DOHH2 (cell line): ENCODE results near the gene PNMA1.
A peak's percentile ranks its signal among the peaks of the same experiment; 100 is the strongest.

ENCODE experiments used
- H3F3A ChIP-seq: fragments of 200-600 bp; sonication (generic), shearing (Covaris generic); 2 replicates; pipeline ENCODE4 v1.6.0; 2016; ENCODE audit warnings: antibody characterized with exemption, mild to moderate bottlenecking; ENCODE audit not compliant: control insufficient read depth, insufficient read depth
- H3K27ac ChIP-seq: fragments of 200-600 bp; sonication (generic); 2 replicates; pipeline ENCODE4 v1.5.1; 2014; ENCODE audit warnings: low read depth, mild to moderate bottlenecking, low read length, moderate library complexity
- H3K27me3 ChIP-seq: fragments of 200-600 bp; sonication (generic); 2 replicates; pipeline ENCODE4 v1.6.1; 2014; ENCODE audit warnings: mild to moderate bottlenecking, low read length, mixed read lengths; ENCODE audit not compliant: control insufficient read depth
- H3K36me3 ChIP-seq: fragments of 200-600 bp; sonication (generic); 2 replicates; pipeline ENCODE4 v1.6.1; 2014; ENCODE audit warnings: mild to moderate bottlenecking, low read length, moderate library complexity, mixed read lengths; ENCODE audit not compliant: control insufficient read depth
- H3K4me1 ChIP-seq: fragments of 200-600 bp; sonication (generic); 2 replicates; pipeline ENCODE4 v1.6.1; 2014; ENCODE audit warnings: mild to moderate bottlenecking, low read length, mixed read lengths; ENCODE audit not compliant: control insufficient read depth
- H3K4me2 ChIP-seq: fragments of 200-600 bp; sonication (generic); 2 replicates; pipeline ENCODE4 v1.6.0; 2014; ENCODE audit warnings: mild to moderate bottlenecking, low read length, moderate library complexity
- H3K4me3 ChIP-seq: fragments of 200-600 bp; sonication (generic); 2 replicates; pipeline ENCODE4 v1.5.1; 2014; ENCODE audit warnings: mild to moderate bottlenecking, low read length, mixed read lengths
- H3K79me2 ChIP-seq: fragments of 200-600 bp; sonication (generic); 2 replicates; pipeline ENCODE4 v1.6.1; 2014; ENCODE audit warnings: mild to moderate bottlenecking, low read length, mixed read lengths; ENCODE audit not compliant: control insufficient read depth
- H3K9me2 ChIP-seq: fragments of 200-600 bp; sonication (generic); replicated peaks from 2 replicates; pipeline ENCODE4 v1.6.1; 2014; ENCODE audit warnings: mild to moderate bottlenecking, low read length, mixed read lengths; ENCODE audit not compliant: control insufficient read depth
- H3K9me3 ChIP-seq: fragments of 200-600 bp; sonication (generic); 2 replicates; pipeline ENCODE4 v1.6.1; 2014; ENCODE audit warnings: antibody characterized with exemption, low read length, mixed read lengths; ENCODE audit not compliant: control insufficient read depth, insufficient read depth
- H4K20me1 ChIP-seq: fragments of 200-600 bp; sonication (generic); 2 replicates; pipeline ENCODE4 v1.6.0; 2014; ENCODE audit warnings: low read depth, mild to moderate bottlenecking, antibody characterized with exemption, low read length, moderate library complexity; ENCODE audit not compliant: control insufficient read depth, insufficient read depth
- EZH2phosphoT487 ChIP-seq: fragments of 200-600 bp; sonication (generic); IDR thresholded peaks from 2 replicates; pipeline ENCODE4 v1.6.1; 2017; ENCODE audit warnings: borderline replicate concordance, mild to moderate bottlenecking, antibody characterized with exemption, low read length, moderate library complexity, mixed read lengths
- TF ChIP-seq, protein P1 (sequence below): fragments of 200-600 bp; sonication (generic); IDR thresholded peaks from one replicate; pipeline ENCODE4 v1.5.1; 2014; ENCODE audit warnings: antibody characterized with exemption, mild to moderate bottlenecking, low read depth, low read length; ENCODE audit not compliant: poor library complexity, severe bottlenecking

Gene PNMA1

DNA sequence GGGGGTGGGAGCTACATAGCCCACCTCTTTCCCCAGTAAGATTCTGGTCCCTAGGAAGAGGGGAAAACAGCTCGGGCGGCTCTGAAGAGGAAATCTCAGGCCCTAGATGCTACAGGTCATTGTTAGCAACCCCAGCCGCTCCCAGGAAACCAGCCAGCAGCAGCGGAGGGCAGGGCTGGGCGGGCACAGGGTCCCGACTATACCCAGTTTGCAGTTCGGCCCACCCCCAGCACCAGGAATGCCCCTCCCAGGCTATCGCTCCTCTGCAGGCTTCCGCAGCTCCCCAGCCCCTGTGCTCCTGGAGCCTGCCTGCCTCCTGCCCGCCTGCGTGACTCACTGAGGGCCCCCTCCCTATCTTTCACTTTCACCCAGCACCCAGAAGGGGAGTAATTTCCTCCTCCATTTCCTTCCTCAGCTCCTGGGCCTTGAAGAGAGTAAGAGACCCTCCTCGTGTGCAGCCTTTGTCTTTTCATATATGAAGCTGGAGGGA is 27.2 kb upstream of the PNMA1 start:
- peaks cover 41% of the 10 kb centered on the region for H3F3A ChIP-seq
- H4K20me1 ChIP-seq, result peaks cover 50% of the 10 kb centered on the region
- TF ChIP-seq, protein P1, sequence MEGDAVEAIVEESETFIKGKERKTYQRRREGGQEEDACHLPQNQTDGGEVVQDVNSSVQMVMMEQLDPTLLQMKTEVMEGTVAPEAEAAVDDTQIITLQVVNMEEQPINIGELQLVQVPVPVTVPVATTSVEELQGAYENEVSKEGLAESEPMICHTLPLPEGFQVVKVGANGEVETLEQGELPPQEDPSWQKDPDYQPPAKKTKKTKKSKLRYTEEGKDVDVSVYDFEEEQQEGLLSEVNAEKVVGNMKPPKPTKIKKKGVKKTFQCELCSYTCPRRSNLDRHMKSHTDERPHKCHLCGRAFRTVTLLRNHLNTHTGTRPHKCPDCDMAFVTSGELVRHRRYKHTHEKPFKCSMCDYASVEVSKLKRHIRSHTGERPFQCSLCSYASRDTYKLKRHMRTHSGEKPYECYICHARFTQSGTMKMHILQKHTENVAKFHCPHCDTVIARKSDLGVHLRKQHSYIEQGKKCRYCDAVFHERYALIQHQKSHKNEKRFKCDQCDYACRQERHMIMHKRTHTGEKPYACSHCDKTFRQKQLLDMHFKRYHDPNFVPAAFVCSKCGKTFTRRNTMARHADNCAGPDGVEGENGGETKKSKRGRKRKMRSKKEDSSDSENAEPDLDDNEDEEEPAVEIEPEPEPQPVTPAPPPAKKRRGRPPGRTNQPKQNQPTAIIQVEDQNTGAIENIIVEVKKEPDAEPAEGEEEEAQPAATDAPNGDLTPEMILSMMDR, result no peak
- TF ChIP-seq EZH2phosphoT487, result no peak
- no peaks in the 10 kb centered on the region for H3K27me3 ChIP-seq
- H3K9me3 ChIP-seq, result no peaks in the 10 kb centered on the region
- H3K36me3 ChIP-seq, result peaks cover 81% of the 10 kb centered on the region
- H3K27ac ChIP-seq, result peak overlapping the region; percentile 91
- H3K4me3 ChIP-seq, result peak overlapping the region; percentile 74
- H3K79me2 ChIP-seq, result peaks cover 98% of the 10 kb centered on the region
- peaks cover 57% of the 10 kb centered on the region for H3K4me1 ChIP-seq
- no peaks in the 10 kb centered on the region for H3K9me2 ChIP-seq
- peak overlapping the region; percentile 93 for H3K4me2 ChIP-seq

DNA sequence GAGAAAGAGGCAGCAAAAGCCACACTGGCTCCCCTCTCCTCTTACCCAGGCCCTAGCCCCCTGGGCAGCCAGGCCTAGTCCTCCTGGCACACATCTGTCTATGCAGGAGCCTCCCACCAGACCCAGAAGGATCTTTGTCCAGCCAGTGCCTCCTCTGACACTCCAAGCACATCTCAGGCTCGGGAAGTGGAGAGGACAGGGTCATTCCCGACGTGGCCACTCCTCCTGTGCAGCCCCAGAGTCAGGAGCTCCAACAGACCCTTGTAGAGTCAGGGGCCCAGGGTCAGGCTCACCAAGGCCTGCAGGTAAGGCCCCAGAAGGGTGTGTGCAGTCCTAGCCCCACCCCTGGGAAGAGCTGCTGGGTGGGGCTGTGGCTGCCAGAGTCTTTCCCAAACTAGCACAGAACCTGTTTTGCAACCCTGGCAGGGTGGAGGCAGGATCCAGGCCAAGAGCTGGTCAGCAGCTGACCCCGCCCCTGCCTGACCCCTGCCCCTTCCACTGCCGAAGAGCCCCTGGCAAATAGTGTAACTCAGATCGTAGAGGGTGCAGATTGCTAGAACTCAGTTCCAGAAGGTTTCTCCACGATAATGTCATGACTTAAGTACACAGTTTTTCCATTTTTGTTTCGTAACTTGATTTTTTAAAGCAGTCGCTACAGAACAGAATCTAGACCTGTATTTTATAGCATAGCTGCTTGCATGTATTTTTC is 26.6 kb upstream of the PNMA1 start:
- H3K9me3 ChIP-seq, result no peaks in the 10 kb centered on the region
- H4K20me1 ChIP-seq, result peaks cover 43% of the 10 kb centered on the region
- peaks cover 92% of the 10 kb centered on the region for H3K79me2 ChIP-seq
- H3K4me1 ChIP-seq, result peaks cover 51% of the 10 kb centered on the region
- peak overlapping the region; percentile 74 for H3K4me3 ChIP-seq
- H3K4me2 ChIP-seq, result peak overlapping the region; percentile 93
- no peaks in the 10 kb centered on the region for H3K27me3 ChIP-seq
- peak overlapping the region; percentile 91 for H3K27ac ChIP-seq
- H3F3A ChIP-seq, result peaks cover 34% of the 10 kb centered on the region
- peaks cover 77% of the 10 kb centered on the region for H3K36me3 ChIP-seq
- no peaks in the 10 kb centered on the region for H3K9me2 ChIP-seq
- TF ChIP-seq EZH2phosphoT487, result no peak
- TF ChIP-seq, protein P1, result no peak

DNA sequence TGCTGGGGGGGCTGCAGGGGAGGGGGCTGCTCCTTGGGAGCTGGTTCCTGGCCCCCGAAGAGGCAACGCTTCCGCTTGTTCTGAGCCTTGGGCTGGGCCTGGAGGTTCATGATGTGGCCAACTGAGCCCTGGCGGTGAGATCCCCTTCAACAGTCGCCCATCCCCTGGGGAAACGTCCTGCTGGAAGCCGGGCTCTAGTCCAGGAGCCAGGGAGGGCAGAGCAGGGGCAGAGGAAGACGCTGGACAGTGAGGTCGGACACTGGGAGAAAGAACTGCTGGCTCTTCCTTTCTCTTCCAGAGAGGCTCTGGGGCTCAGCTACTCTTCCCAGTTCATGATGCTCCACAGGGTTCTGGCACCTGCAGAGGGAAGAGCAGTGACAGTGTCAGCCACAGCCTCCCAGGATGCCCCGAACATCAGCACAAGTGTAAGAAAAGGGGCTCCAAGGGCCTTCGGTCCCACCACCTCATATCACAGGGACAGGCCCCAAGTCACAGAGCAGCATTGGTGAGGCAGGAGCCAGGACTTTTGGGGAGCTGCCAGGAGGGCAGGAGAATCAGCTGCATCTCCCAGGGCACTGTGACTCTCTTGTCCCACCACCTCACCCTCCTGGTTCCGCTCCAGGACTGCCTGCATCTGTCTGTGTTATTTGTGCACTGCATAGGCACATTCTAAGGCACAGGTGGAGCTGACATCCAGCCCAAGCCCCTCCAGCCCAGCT is 25.9 kb upstream of the PNMA1 start:
- peaks cover 33% of the 10 kb centered on the region for H3F3A ChIP-seq
- no peaks in the 10 kb centered on the region for H3K27me3 ChIP-seq
- no peak overlapping the region for H3K4me2 ChIP-seq
- H3K36me3 ChIP-seq, result peaks cover 78% of the 10 kb centered on the region
- peaks cover 89% of the 10 kb centered on the region for H3K79me2 ChIP-seq
- no peaks in the 10 kb centered on the region for H3K9me2 ChIP-seq
- H3K27ac ChIP-seq, result peak overlapping the region; percentile 8; the same call in 1 of the 2 replicates
- H4K20me1 ChIP-seq, result peaks cover 38% of the 10 kb centered on the region
- peaks cover 44% of the 10 kb centered on the region for H3K4me1 ChIP-seq
- no peak overlapping the region for H3K4me3 ChIP-seq
- H3K9me3 ChIP-seq, result no peaks in the 10 kb centered on the region
- TF ChIP-seq EZH2phosphoT487, result no peak
- TF ChIP-seq, protein P1, result no peak
